ENCODE data around the gene METTL13.

METTL13 gene

DNA sequence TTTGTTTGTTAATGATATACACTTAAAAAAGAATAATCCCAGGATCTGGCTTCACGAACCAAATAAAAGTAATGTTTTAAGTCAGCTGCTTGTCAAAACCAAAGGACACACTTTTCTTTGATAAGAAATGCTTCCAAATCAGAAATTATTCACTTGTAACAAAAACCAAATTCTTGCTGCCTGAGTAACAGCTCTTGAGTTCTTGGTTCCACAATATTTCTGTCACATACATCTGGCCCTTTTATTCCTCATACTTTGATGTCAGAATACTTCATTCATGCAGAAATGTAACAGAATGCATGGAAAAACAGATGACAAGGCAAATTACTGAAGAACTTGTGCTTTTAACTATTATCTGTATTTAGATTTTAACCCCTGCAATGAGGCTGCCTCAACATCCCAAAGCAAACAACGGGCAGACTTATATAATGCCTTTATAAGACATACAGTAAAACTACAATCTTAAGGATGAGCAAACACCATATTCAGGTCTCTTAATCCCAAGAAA, 41.0 kb upstream of the METTL13 start:
- ChIA-PET POLR2A (interaction anchor here (1.2 to 1.7 kb wide), 2 partner anchors 41 to 96 kb away, joined by 3 to 5 read pairs; partner anchors contain the start of gene METTL13), CTCF (interaction anchor here (0.6 to 1.6 kb wide), 7 partner anchors 11 to 602 kb away, joined by 3 to 6 read pairs (median 3); no protein-coding TSS in a partner anchor)
- H3K27ac ChIP-seq (ENCODE audit: extremely low read depth, low read depth, low read length) = no peak overlapping the region
- no peak overlapping the region for H3K4me3 ChIP-seq (ENCODE audit: low read depth, low read length)
- TF ChIP-seq ZNF214 (tag by site-specific recombination; IDR thresholded peaks at IDR 0.05; ENCODE audit: borderline replicate concordance) (no peak), ZNF426 (tag by site-specific recombination; IDR thresholded peaks at IDR 0.05) (no peak), KLF16 (tag by site-specific recombination; IDR thresholded peaks at IDR 0.05) (no peak), ZNF777 (tag by site-specific recombination; IDR thresholded peaks at IDR 0.05; ENCODE audit: borderline replicate concordance) (no peak), ZNF48 (tag by site-specific recombination; IDR thresholded peaks at IDR 0.05) (no peak), ZNF155 (tag by site-specific recombination; IDR thresholded peaks at IDR 0.05) (no peak)
- TF ChIP-seq, protein P1, sequence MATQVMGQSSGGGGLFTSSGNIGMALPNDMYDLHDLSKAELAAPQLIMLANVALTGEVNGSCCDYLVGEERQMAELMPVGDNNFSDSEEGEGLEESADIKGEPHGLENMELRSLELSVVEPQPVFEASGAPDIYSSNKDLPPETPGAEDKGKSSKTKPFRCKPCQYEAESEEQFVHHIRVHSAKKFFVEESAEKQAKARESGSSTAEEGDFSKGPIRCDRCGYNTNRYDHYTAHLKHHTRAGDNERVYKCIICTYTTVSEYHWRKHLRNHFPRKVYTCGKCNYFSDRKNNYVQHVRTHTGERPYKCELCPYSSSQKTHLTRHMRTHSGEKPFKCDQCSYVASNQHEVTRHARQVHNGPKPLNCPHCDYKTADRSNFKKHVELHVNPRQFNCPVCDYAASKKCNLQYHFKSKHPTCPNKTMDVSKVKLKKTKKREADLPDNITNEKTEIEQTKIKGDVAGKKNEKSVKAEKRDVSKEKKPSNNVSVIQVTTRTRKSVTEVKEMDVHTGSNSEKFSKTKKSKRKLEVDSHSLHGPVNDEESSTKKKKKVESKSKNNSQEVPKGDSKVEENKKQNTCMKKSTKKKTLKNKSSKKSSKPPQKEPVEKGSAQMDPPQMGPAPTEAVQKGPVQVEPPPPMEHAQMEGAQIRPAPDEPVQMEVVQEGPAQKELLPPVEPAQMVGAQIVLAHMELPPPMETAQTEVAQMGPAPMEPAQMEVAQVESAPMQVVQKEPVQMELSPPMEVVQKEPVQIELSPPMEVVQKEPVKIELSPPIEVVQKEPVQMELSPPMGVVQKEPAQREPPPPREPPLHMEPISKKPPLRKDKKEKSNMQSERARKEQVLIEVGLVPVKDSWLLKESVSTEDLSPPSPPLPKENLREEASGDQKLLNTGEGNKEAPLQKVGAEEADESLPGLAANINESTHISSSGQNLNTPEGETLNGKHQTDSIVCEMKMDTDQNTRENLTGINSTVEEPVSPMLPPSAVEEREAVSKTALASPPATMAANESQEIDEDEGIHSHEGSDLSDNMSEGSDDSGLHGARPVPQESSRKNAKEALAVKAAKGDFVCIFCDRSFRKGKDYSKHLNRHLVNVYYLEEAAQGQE (tag by site-specific recombination; IDR thresholded peaks at IDR 0.05) = no peak
- H3K9me3 ChIP-seq (ENCODE audit: control insufficient read depth, insufficient read depth, low read depth, low read length) = no peaks in the 10 kb centered on the region
- peaks cover 14 to 20% of the 10 kb centered on the region in 2 experiments for H3K36me3 ChIP-seq (ENCODE audit: control insufficient read depth in 2 of 2, insufficient read depth in 1 of 2, low read length in 2 of 2)
- H3K4me1 ChIP-seq (ENCODE audit: control insufficient read depth, insufficient read depth, low read length) = no peaks in the 10 kb centered on the region

DNA sequence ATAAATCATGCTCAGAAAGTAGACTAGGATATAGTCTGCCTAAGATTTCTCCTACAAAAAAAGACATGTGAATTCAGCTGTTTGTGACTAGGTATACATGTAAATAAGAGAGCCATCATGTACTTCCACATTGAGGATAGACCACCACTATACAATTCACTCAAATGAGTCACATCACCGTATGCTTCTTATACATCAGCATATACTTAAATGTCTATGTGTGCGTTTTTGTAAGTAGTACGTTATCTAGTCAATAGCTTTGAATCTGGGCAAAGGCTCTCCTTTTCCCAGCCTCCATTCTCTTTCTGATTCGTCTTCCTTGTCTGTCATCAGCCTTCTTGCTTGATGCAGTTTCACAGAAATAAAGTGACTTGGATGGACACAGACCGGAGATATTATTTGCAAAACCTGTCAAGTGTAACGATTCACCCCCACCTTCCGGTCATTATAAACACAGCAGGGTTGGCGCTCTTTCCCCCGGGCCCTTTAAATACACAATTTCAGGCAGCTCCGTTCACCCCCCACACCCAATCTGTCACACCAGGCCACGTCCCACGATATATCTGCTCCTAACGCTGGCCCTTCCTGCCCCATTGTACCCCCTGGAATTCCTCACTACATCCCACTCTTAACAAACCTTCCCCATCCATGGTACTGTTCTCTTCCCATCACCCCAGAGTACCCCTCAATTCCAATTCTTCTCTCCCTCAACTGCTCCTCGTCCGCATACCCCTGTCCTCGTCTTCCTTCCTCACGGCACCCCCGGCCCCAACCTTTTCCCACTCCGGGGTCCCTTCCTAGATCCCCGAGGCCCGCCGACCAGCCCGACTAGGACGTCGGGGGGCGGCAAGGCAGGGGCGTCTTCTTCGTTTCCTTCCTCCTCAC, 40.2 kb upstream of the METTL13 start:
- no peaks in the 10 kb centered on the region for H3K9me3 ChIP-seq (ENCODE audit: control insufficient read depth, insufficient read depth, low read depth, low read length)
- H3K27ac ChIP-seq (ENCODE audit: extremely low read depth, low read depth, low read length) = peak overlapping the region; percentile 81
- H3K4me1 ChIP-seq (ENCODE audit: control insufficient read depth, insufficient read depth, low read length) = no peaks in the 10 kb centered on the region
- POLR2A ChIA-PET = interaction anchor here (1.2 to 1.7 kb wide), 4 partner anchors 9 to 96 kb away, joined by 3 to 5 read pairs (median 3); partner anchors contain the start of gene METTL13
- CTCF ChIA-PET = interaction anchor here (0.6 to 1.6 kb wide), 6 partner anchors 23 to 603 kb away, joined by 3 to 6 read pairs (median 4); no protein-coding TSS in a partner anchor
- peaks cover 12 to 14% of the 10 kb centered on the region in 2 experiments; a peak in 2 of 3 replicates for H3K36me3 ChIP-seq (ENCODE audit: control insufficient read depth in 2 of 2, insufficient read depth in 1 of 2, low read length in 2 of 2)
- H3K4me3 ChIP-seq (ENCODE audit: low read depth, low read length) = peak overlapping the region; percentile 88
- TF ChIP-seq ZXDB (tag by site-specific recombination; IDR thresholded peaks at IDR 0.05) (0 out of 2 replicates have a peak, but pooled peaks have one; percentile 3), SP2 (tag by site-specific recombination; IDR thresholded peaks at IDR 0.05) (no peak), WT1 (tag by site-specific recombination; IDR thresholded peaks at IDR 0.05) (peak; percentile 37; the same call in 1 of the 2 replicates), ZNF654 (tag by site-specific recombination; IDR thresholded peaks at IDR 0.05; ENCODE audit: low read depth) (0 out of 2 replicates have a peak, but pooled peaks have one; percentile 6), OSR2 (tag by site-specific recombination; IDR thresholded peaks at IDR 0.05) (0 out of 2 replicates have a peak, but pooled peaks have one; percentile 1), ZNF585B (tag by site-specific recombination; IDR thresholded peaks at IDR 0.05) (no peak)
- TF ChIP-seq, protein P2, sequence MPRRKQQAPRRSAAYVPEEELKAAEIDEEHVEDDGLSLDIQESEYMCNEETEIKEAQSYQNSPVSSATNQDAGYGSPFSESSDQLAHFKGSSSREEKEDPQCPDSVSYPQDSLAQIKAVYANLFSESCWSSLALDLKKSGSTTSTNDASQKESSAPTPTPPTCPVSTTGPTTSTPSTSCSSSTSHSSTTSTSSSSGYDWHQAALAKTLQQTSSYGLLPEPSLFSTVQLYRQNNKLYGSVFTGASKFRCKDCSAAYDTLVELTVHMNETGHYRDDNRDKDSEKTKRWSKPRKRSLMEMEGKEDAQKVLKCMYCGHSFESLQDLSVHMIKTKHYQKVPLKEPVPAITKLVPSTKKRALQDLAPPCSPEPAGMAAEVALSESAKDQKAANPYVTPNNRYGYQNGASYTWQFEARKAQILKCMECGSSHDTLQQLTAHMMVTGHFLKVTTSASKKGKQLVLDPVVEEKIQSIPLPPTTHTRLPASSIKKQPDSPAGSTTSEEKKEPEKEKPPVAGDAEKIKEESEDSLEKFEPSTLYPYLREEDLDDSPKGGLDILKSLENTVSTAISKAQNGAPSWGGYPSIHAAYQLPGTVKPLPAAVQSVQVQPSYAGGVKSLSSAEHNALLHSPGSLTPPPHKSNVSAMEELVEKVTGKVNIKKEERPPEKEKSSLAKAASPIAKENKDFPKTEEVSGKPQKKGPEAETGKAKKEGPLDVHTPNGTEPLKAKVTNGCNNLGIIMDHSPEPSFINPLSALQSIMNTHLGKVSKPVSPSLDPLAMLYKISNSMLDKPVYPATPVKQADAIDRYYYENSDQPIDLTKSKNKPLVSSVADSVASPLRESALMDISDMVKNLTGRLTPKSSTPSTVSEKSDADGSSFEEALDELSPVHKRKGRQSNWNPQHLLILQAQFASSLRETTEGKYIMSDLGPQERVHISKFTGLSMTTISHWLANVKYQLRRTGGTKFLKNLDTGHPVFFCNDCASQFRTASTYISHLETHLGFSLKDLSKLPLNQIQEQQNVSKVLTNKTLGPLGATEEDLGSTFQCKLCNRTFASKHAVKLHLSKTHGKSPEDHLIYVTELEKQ (tag by site-specific recombination; IDR thresholded peaks at IDR 0.05; ENCODE audit: borderline replicate concordance) = no peak
- TF ChIP-seq, protein P3, sequence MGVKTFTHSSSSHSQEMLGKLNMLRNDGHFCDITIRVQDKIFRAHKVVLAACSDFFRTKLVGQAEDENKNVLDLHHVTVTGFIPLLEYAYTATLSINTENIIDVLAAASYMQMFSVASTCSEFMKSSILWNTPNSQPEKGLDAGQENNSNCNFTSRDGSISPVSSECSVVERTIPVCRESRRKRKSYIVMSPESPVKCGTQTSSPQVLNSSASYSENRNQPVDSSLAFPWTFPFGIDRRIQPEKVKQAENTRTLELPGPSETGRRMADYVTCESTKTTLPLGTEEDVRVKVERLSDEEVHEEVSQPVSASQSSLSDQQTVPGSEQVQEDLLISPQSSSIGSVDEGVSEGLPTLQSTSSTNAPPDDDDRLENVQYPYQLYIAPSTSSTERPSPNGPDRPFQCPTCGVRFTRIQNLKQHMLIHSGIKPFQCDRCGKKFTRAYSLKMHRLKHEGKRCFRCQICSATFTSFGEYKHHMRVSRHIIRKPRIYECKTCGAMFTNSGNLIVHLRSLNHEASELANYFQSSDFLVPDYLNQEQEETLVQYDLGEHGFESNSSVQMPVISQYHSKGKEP (tag by site-specific recombination; IDR thresholded peaks at IDR 0.05) = no peak
- TF ChIP-seq, protein P4, sequence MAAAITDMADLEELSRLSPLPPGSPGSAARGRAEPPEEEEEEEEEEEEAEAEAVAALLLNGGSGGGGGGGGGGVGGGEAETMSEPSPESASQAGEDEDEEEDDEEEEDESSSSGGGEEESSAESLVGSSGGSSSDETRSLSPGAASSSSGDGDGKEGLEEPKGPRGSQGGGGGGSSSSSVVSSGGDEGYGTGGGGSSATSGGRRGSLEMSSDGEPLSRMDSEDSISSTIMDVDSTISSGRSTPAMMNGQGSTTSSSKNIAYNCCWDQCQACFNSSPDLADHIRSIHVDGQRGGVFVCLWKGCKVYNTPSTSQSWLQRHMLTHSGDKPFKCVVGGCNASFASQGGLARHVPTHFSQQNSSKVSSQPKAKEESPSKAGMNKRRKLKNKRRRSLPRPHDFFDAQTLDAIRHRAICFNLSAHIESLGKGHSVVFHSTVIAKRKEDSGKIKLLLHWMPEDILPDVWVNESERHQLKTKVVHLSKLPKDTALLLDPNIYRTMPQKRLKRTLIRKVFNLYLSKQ (tag by site-specific recombination; IDR thresholded peaks at IDR 0.05; ENCODE audit: borderline replicate concordance) = no peak
- TF ChIP-seq, protein P5, sequence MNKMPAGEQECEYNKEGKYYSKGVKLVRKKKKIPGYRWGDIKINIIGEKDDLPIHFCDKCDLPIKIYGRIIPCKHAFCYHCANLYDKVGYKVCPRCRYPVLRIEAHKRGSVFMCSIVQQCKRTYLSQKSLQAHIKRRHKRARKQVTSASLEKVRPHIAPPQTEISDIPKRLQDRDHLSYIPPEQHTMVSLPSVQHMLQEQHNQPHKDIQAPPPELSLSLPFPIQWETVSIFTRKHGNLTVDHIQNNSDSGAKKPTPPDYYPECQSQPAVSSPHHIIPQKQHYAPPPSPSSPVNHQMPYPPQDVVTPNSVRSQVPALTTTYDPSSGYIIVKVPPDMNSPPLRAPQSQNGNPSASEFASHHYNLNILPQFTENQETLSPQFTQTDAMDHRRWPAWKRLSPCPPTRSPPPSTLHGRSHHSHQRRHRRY (tag by site-specific recombination; IDR thresholded peaks at IDR 0.05) = no peak

All from HEK293 (cell line).